D721Med (cell line): ENCODE measurements around the gene CCNY.

Source experiments
- DNase-seq: peaks from one replicate; pipeline ENCODE4 v3.0.0; 2011; ENCODE audit warnings: low spot score; ENCODE audit not compliant: insufficient read length
- FAIRE-seq: peaks from 2 replicates; lab custom pipeline; 2011; peaks lifted over from hg19 to GRCh38; lab: Jason Lieb, UNC
- CTCF ChIP-seq: IDR thresholded peaks from 2 replicates; pipeline ENCODE4 v1.5.1; 2012; ENCODE audit warnings: mild to moderate bottlenecking, control low read depth; ENCODE audit not compliant: insufficient read depth; ENCODE audit errors: missing control alignments

CCNY gene

GRCh38 chr10:35375091-35375765 lies 38.9 kb downstream of the CCNY start:
- DNase-seq (no peak), FAIRE-seq (no peak)
- TF ChIP-seq CTCF, result no peak

- FAIRE-seq (no peak), DNase-seq (no peak)
- TF ChIP-seq CTCF, result no peak
Measured at GRCh38 chr10:35377050-35377728, 40.9 kb downstream of the CCNY start.

GRCh38 chr10:35378541-35379210 lies 42.4 kb downstream of the CCNY start:
- no peak for DNase-seq
- no peak for FAIRE-seq
- no peak for TF ChIP-seq CTCF

- DNase-seq (no peak), FAIRE-seq (no peak)
- TF ChIP-seq CTCF, result no peak
Measured at GRCh38 chr10:35379226-35380137, 43.2 kb downstream of the CCNY start.

- no peak for TF ChIP-seq CTCF
- FAIRE-seq, result no peak
- DNase-seq, result no peak
Measured at GRCh38 chr10:35382096-35382495, 45.8 kb downstream of the CCNY start.

- TF ChIP-seq CTCF, result no peak
- FAIRE-seq, result no peak
- DNase-seq, result no peak
Measured at GRCh38 chr10:35384265-35384868, 48.1 kb downstream of the CCNY start.
